IMR-90 (cell line): ENCODE data around the gene ONECUT1. TPM values are rescaled to one million over a fixed set of nuclear protein-coding genes. Genes with fewer than 3 reads are reported as not detected.
A peak's percentile ranks its signal among the peaks of the same experiment; 100 is the strongest.

Source experiments
- ATAC-seq: fragments of 200-7000 bp; cut with Tn5 transposase; 2 replicates; pipeline ENCODE4 v1.9.1; 2020; ENCODE audit warnings: low read depth, mild to moderate bottlenecking, moderate library complexity
- BruUV-seq: library from RNA; stranded (reverse); fragments of 400-500 nt; replicated peaks from 2 replicates; lab custom pipeline; 2021; lab: Mats Ljungman, UMichigan
- CTCF ChIA-PET: fragments of 300-600 bp; formaldehyde crosslinking; extraction: SDS; loops from one replicate; lab custom pipeline; 2021; ENCODE audit warnings: antibody characterized with exemption; lab: Yijun Ruan, JAX
- POLR2A ChIA-PET: fragments of 300-600 bp; sonication (Branson Sonifier 250); formaldehyde crosslinking; loops from one replicate; lab custom pipeline; 2022; ENCODE audit warnings: antibody characterized with exemption; ENCODE audit not compliant: unreplicated experiment; lab: Charles Lee
- DNase-seq: peaks from one replicate; pipeline ENCODE4 v3.0.0; 2013
- H2AFZ ChIP-seq: replicated peaks from 2 replicates; pipeline ENCODE3; 2013; ENCODE audit warnings: low read length, mild to moderate bottlenecking; ENCODE audit not compliant: poor library complexity
- H2AK5ac ChIP-seq: 2 replicates; pipeline ENCODE4 v1.6.1; 2013; ENCODE audit warnings: low read depth, low read length, inconsistent platforms
- H2AK9ac ChIP-seq: replicated peaks from 2 replicates; pipeline ENCODE3; 2013; ENCODE audit warnings: mild to moderate bottlenecking, low read depth, low read length, moderate library complexity; ENCODE audit not compliant: poor library complexity
- H2BK120ac ChIP-seq: 2 replicates; pipeline ENCODE4 v1.6.1; 2013; ENCODE audit warnings: low read depth, low read length, inconsistent platforms
- H2BK15ac ChIP-seq: 3 replicates; pipeline ENCODE4 v1.6.1; 2013; ENCODE audit warnings: low read depth, low read length, inconsistent platforms
- H2BK20ac ChIP-seq: 2 replicates; pipeline ENCODE4 v1.6.1; 2013; ENCODE audit warnings: low read depth, mild to moderate bottlenecking, inconsistent platforms, low read length, moderate library complexity
- H2BK5ac ChIP-seq: 2 replicates; pipeline ENCODE4 v1.6.1; 2013; ENCODE audit warnings: mild to moderate bottlenecking, low read depth, low read length, inconsistent platforms; ENCODE audit not compliant: poor library complexity, severe bottlenecking
- H3K14ac ChIP-seq: replicated peaks from 2 replicates; pipeline ENCODE4 v1.6.1; 2013; ENCODE audit warnings: low read depth, low read length, inconsistent platforms
- H3K18ac ChIP-seq: 2 replicates; pipeline ENCODE4 v1.6.1; 2013; ENCODE audit warnings: low read depth, low read length, control low read depth
- H3K23ac ChIP-seq: 2 replicates; pipeline ENCODE4 v1.6.1; 2013; ENCODE audit warnings: low read depth, low read length, inconsistent platforms
- H3K27ac ChIP-seq: 2 replicates; pipeline ENCODE4 v1.5.1; 2013; ENCODE audit warnings: mild to moderate bottlenecking, control low read depth, low read length; ENCODE audit not compliant: insufficient read depth
- H3K27me3 ChIP-seq: 2 replicates; pipeline ENCODE4 v1.6.1; 2013; ENCODE audit warnings: low read length; ENCODE audit not compliant: control insufficient read depth, insufficient read depth
- H3K36me3 ChIP-seq: 2 replicates; pipeline ENCODE4 v1.6.1; 2013; ENCODE audit warnings: low read length, mixed read lengths; ENCODE audit not compliant: control insufficient read depth, insufficient read depth
- H3K4ac ChIP-seq: 2 replicates; pipeline ENCODE4 v1.6.1; 2013; ENCODE audit warnings: low read depth, low read length, inconsistent platforms
- H3K4me1 ChIP-seq: 2 replicates; pipeline ENCODE4 v1.6.1; 2013; ENCODE audit warnings: low read length, mixed read lengths; ENCODE audit not compliant: control insufficient read depth, insufficient read depth
- H3K4me2 ChIP-seq: 2 replicates; pipeline ENCODE4 v1.6.1; 2013; ENCODE audit warnings: low read depth, mild to moderate bottlenecking, control low read depth, low read length, moderate library complexity
- H3K4me3 ChIP-seq: 2 replicates; pipeline ENCODE4 v1.5.1; 2013; ENCODE audit warnings: low read depth, mild to moderate bottlenecking, control low read depth, low read length, moderate library complexity; ENCODE audit not compliant: insufficient read depth
- H3K56ac ChIP-seq: 2 replicates; pipeline ENCODE4 v1.6.1; 2013; ENCODE audit warnings: low read length, inconsistent platforms; ENCODE audit not compliant: insufficient read depth; ENCODE audit errors: extremely low read depth
- H3K79me1 ChIP-seq, 2 experiments: 2 replicates each; pipeline ENCODE4 v1.6.1; 2013; ENCODE audit warnings: low read length in 2 of 2, inconsistent platforms in 1 of 2, low read depth in 1 of 2
- H3K9ac ChIP-seq: 2 replicates; pipeline ENCODE4 v1.6.1; 2013; ENCODE audit warnings: low read depth, low read length, control low read depth
- H3K9me1 ChIP-seq: 2 replicates; pipeline ENCODE4 v1.6.1; 2013; ENCODE audit warnings: low read length, inconsistent platforms; ENCODE audit not compliant: insufficient read depth
- H3K9me3 ChIP-seq: 2 replicates; pipeline ENCODE4 v1.6.1; 2013; ENCODE audit warnings: low read length; ENCODE audit not compliant: control insufficient read depth, insufficient read depth
- H4K20me1 ChIP-seq: 2 replicates; pipeline ENCODE4 v1.6.1; 2013; ENCODE audit warnings: low read length, inconsistent platforms; ENCODE audit not compliant: insufficient read depth
- H4K5ac ChIP-seq: 2 replicates; pipeline ENCODE4 v1.6.1; 2013; ENCODE audit warnings: mild to moderate bottlenecking, low read depth, low read length, control low read depth
- H4K8ac ChIP-seq, 2 experiments: 2 replicates each; pipeline ENCODE4 v1.6.1; 2013; ENCODE audit warnings: low read depth in 2 of 2, low read length in 2 of 2, control low read depth in 1 of 2, inconsistent platforms in 1 of 2
- H4K91ac ChIP-seq: 2 replicates; pipeline ENCODE4 v1.6.1; 2013; ENCODE audit warnings: low read depth, low read length, inconsistent platforms; ENCODE audit not compliant: insufficient read depth
- BHLHE40 ChIP-seq: fragments of 150-350 bp; IDR thresholded peaks from 2 replicates; pipeline ENCODE4 v1.6.1; 2016; ENCODE audit warnings: mild to moderate bottlenecking, low read depth, low read length
- CEBPB ChIP-seq: IDR thresholded peaks from 2 replicates; pipeline ENCODE4 v1.6.1; 2012; ENCODE audit warnings: low read depth, low read length, improper control_type of control experiment
- CHD1 ChIP-seq: IDR thresholded peaks from 2 replicates; pipeline ENCODE4 v1.6.1; 2012; ENCODE audit warnings: low read depth, low read length, improper control_type of control experiment
- CTCF ChIP-seq: conservative IDR thresholded peaks from 2 replicates; pipeline ENCODE4 v1.5.1; 2012; ENCODE audit warnings: mild to moderate bottlenecking, low read depth, low read length, improper control_type of control experiment
- ELK1 ChIP-seq: fragments of 150-350 bp; IDR thresholded peaks from 2 replicates; pipeline ENCODE4 v1.6.1; 2016; ENCODE audit warnings: low read depth, mild to moderate bottlenecking, low read length, moderate library complexity, borderline replicate concordance
- FOS ChIP-seq: fragments of 150-350 bp; IDR thresholded peaks from 2 replicates; pipeline ENCODE4 v1.6.1; 2016; ENCODE audit warnings: low read depth, low read length
- MAFK ChIP-seq: IDR thresholded peaks from 2 replicates; pipeline ENCODE4 v1.6.1; 2012; ENCODE audit warnings: low read depth, low read length, improper control_type of control experiment
- MAZ ChIP-seq: IDR thresholded peaks from 2 replicates; pipeline ENCODE4 v1.6.1; 2012; ENCODE audit warnings: low read depth, mild to moderate bottlenecking, low read length, improper control_type of control experiment, moderate library complexity, borderline replicate concordance
- MXI1 ChIP-seq: IDR thresholded peaks from 2 replicates; pipeline ENCODE4 v1.6.1; 2012; ENCODE audit warnings: low read depth, mild to moderate bottlenecking, low read length, moderate library complexity, borderline replicate concordance
- NFE2L2 ChIP-seq: fragments of 150-350 bp; IDR thresholded peaks from 2 replicates; pipeline ENCODE4 v1.6.1; 2016; ENCODE audit warnings: low read depth, mild to moderate bottlenecking, low read length
- POLR2A ChIP-seq: IDR thresholded peaks from 2 replicates; pipeline ENCODE4 v1.6.1; 2012; ENCODE audit warnings: mild to moderate bottlenecking, low read depth, low read length
- RAD21 ChIP-seq: IDR thresholded peaks from 2 replicates; pipeline ENCODE4 v1.6.1; 2012; ENCODE audit warnings: low read length, improper control_type of control experiment
- RCOR1 ChIP-seq: IDR thresholded peaks from 2 replicates; pipeline ENCODE4 v1.6.1; 2012; ENCODE audit warnings: mild to moderate bottlenecking, low read length, improper control_type of control experiment; ENCODE audit not compliant: insufficient replicate concordance
- RFX5 ChIP-seq: IDR thresholded peaks from 2 replicates; pipeline ENCODE4 v1.8.0; 2012; ENCODE audit warnings: low read depth, mild to moderate bottlenecking, low read length, moderate library complexity
- SMC3 ChIP-seq: fragments of 150-350 bp; IDR thresholded peaks from 2 replicates; pipeline ENCODE4 v1.6.1; 2016; ENCODE audit warnings: low read depth, mild to moderate bottlenecking, antibody characterized with exemption, low read length, moderate library complexity
- USF2 ChIP-seq: fragments of 150-350 bp; IDR thresholded peaks from 2 replicates; pipeline ENCODE4 v1.6.1; 2017; ENCODE audit warnings: mild to moderate bottlenecking, antibody characterized with exemption, low read length, low read depth
- WGBS, 2 experiments: methylation state at CpG; one replicate each; pipeline versions ENCODE4 v1.1.5 to v1.1.7; 2013; ENCODE audit warnings: missing lambda C conversion rate in 2 of 2; ENCODE audit not compliant: insufficient read length in 1 of 2; ENCODE audit errors: extremely low coverage in 2 of 2; 5-methylcytosine and 5-hydroxymethylcytosine counted together
- dilution Hi-C: fragments of 300-500 bp; cut with HindIII; formaldehyde crosslinking; loops from one replicate; pipeline ENCODE4 v1.14.3; 2018; ENCODE audit warnings: low sequenced_read_pairs; ENCODE audit not compliant: unreplicated experiment
- in situ Hi-C: fragments of 300-500 bp; cut with MboI; formaldehyde crosslinking; loops from 3 replicates; pipeline ENCODE4 v1.14.3; 2019; ENCODE audit warnings: low sequenced_read_pairs, inconsistent platforms, mixed read lengths
- intact Hi-C: fragments of 100-400 bp; cut with micrococcal nuclease; formaldehyde crosslinking; loops from 2 replicates; pipeline ENCODE4 v1.10.0; 2022
- polyA plus RNA-seq, 3 experiments: library from polyadenylated mRNA; depleted of rRNA; stranded (reverse); fragments of >200 nt; gene quantifications; 2 replicates each; pipeline ENCODE4 v1.2.3, GENCODE V29; 2012; ENCODE audit warnings: low replicate concordance in 1 of 3
- total RNA-seq: library from RNA; depleted of rRNA; stranded (reverse); fragments of >200 nt; gene quantifications from 2 replicates; pipeline ENCODE4 v1.2.3, GENCODE V29; 2012

The ONECUT1 gene
- total and polyA plus RNA-seq, 2 of the 4 experiments (the other 2 are of a cell fraction) = not detected

GRCh38 chr15:52734329-52734728 is 55.8 kb downstream of the ONECUT1 start:
- H4K8ac ChIP-seq = no peak overlapping the region
- H3K4me3 ChIP-seq = no peak overlapping the region
- no peak overlapping the region for H3K9ac ChIP-seq
- no peaks in the 10 kb centered on the region for H3K9me1 ChIP-seq
- no peak overlapping the region; the same call in 1 of the 2 replicates for H4K91ac ChIP-seq
- no peak overlapping the region for H2AK5ac ChIP-seq
- WGBS, 2 experiments = no CpG with 5 or more reads among the region's 3 CpGs
- no peaks in the 10 kb centered on the region for H4K20me1 ChIP-seq
- H4K5ac ChIP-seq = no peak overlapping the region
- ATAC-seq (no peak), DNase-seq (no peak)
- no peak overlapping the region for H2BK15ac ChIP-seq
- in situ Hi-C loops (loop anchor here (10.0 kb wide), 1 partner anchor 400 kb away; no protein-coding TSS in a partner anchor), intact Hi-C loops (loop anchor here (2.0 to 10.0 kb wide), 3 partner anchors 56 to 402 kb away; partner anchors contain the start of genes ARPP19 and ATOSA), dilution Hi-C loops (no loop called here)
- H3K27me3 ChIP-seq = no peaks in the 10 kb centered on the region; the same call in 1 of the 2 replicates
- H3K18ac ChIP-seq = no peak overlapping the region
- no peak overlapping the region for H2BK120ac ChIP-seq
- no peaks in the 10 kb centered on the region for H3K9me3 ChIP-seq
- H2AK9ac ChIP-seq = no peak overlapping the region
- no peaks in the 10 kb centered on the region for H3K36me3 ChIP-seq
- H3K23ac ChIP-seq = no peak overlapping the region
- ChIA-PET CTCF (interaction anchor here (0.5 to 1.3 kb wide), 4 partner anchors 475 to 544 kb away, joined by 3 read pairs; no protein-coding TSS in a partner anchor), POLR2A (no interaction called here)
- H3K27ac ChIP-seq = no peak overlapping the region
- no peak overlapping the region for H2BK5ac ChIP-seq
- no peak overlapping the region for H3K4me2 ChIP-seq
- no TSS peak for BruUV-seq
- H3K14ac ChIP-seq = 0 out of 2 replicates have a peak overlapping the region, but pooled peaks have one; percentile 9
- TF ChIP-seq CTCF = no peak
- TF ChIP-seq RAD21 = no peak
- TF ChIP-seq RCOR1 = no peak
- TF ChIP-seq NFE2L2 = no peak
- no peak for TF ChIP-seq USF2
- no peak for TF ChIP-seq MAFK
- TF ChIP-seq CHD1 = no peak
- no peak for TF ChIP-seq CEBPB
- TF ChIP-seq RFX5 = no peak
- no peak for TF ChIP-seq ELK1
- no peak for TF ChIP-seq MXI1
- TF ChIP-seq MAZ = no peak
- no peak for TF ChIP-seq POLR2A
- TF ChIP-seq SMC3 = no peak
- no peak for TF ChIP-seq FOS
- TF ChIP-seq BHLHE40 = no peak
- H2AFZ ChIP-seq = no peak overlapping the region
- H3K4me1 ChIP-seq = no peaks in the 10 kb centered on the region
- no peak overlapping the region; the same call in 1 of the 2 replicates for H2BK20ac ChIP-seq
- H3K4ac ChIP-seq = no peak overlapping the region
- no peaks in the 10 kb centered on the region for H3K79me1 ChIP-seq
- no peak overlapping the region for H3K56ac ChIP-seq
